Activated T-cell treated with anti-CD3 and anti-CD28 coated beads, Interleukin-2, amount 50 U/mL, for 4 hours (primary cell): ENCODE results near the gene TULP4. TPM values are rescaled to one million over a fixed set of nuclear protein-coding genes. Genes with fewer than 3 reads are reported as not detected.

Experiments used
- ATAC-seq, 2 donors: fragments of 200-7000 bp; cut with Tn5 transposase; one replicate each; pipeline ENCODE4 v1.10.0; 2021
- DNase-seq: peaks from one replicate; pipeline ENCODE4 v3.0.0-alpha.2; 2020
- H3K27me3 Mint-ChIP-seq: one replicate; pipeline ENCODE4 v1.8.0; 2021; ENCODE audit warnings: low read depth, mixed read lengths
- H3K36me3 Mint-ChIP-seq: one replicate; pipeline ENCODE4 v1.8.0; 2022; ENCODE audit warnings: mixed read lengths; ENCODE audit not compliant: insufficient read depth
- H3K4me1 Mint-ChIP-seq: one replicate; pipeline ENCODE4 v1.8.0; 2021; ENCODE audit warnings: low read depth, mixed read lengths
- H3K4me3 Mint-ChIP-seq: one replicate; pipeline ENCODE4 v1.8.0; 2021; ENCODE audit warnings: mild to moderate bottlenecking, moderate library complexity, mixed read lengths
- H3K9me3 Mint-ChIP-seq: one replicate; pipeline ENCODE4 v1.8.0; 2021; ENCODE audit warnings: mixed read lengths
- total RNA-seq, 3 donors: library from RNA; stranded (reverse); gene quantifications; one replicate each; pipeline ENCODE4 v1.2.1, GENCODE V29; 2021

TULP4 gene
- total RNA-seq, 3 donors from 2014 or later: 23.4 to 24.8 (median 23.9) TPM

- DNase-seq: no peak
- no peak overlapping the region for H3K4me3 Mint-ChIP-seq
- ATAC-seq: no peak
- no peaks in the 10 kb centered on the region for H3K27me3 Mint-ChIP-seq
- H3K4me1 Mint-ChIP-seq: no peaks in the 10 kb centered on the region
- no peaks in the 10 kb centered on the region for H3K9me3 Mint-ChIP-seq
- H3K36me3 Mint-ChIP-seq: peaks cover 12% of the 10 kb centered on the region
These were observed 8.0 kb upstream of the TULP4 start for GRCh38 chr6:158304254-158304653.

- H3K27me3 Mint-ChIP-seq: no peaks in the 10 kb centered on the region
- DNase-seq (no peak), ATAC-seq (no peak)
- H3K36me3 Mint-ChIP-seq: peaks cover 32% of the 10 kb centered on the region
- H3K4me1 Mint-ChIP-seq: peaks cover 14% of the 10 kb centered on the region
- H3K4me3 Mint-ChIP-seq: no peak overlapping the region
- H3K9me3 Mint-ChIP-seq: no peaks in the 10 kb centered on the region
These were observed 2.5 kb upstream of the TULP4 start for GRCh38 chr6:158309814-158310213.

- no peak for ATAC-seq
These were observed 1.1 kb upstream of the TULP4 start for GRCh38 chr6:158311193-158311592.

GRCh38 chr6:158311626-158312025, 639 bp upstream of the TULP4 start:
- Mint-ChIP-seq H3K27me3 (no peaks in the 10 kb centered on the region), H3K4me3 (no peak overlapping the region), H3K9me3 (peaks cover 6% of the 10 kb centered on the region), H3K4me1 (peaks cover 17% of the 10 kb centered on the region), H3K36me3 (peaks cover 45% of the 10 kb centered on the region)
- DNase-seq: no peak
- ATAC-seq: no peak

More at GRCh38 chr6:158311193-158311592, 1.1 kb upstream of the TULP4 start:
- no peaks in the 10 kb centered on the region for H3K27me3 Mint-ChIP-seq
- peaks cover 42% of the 10 kb centered on the region for H3K36me3 Mint-ChIP-seq
- no peak for DNase-seq
- H3K4me1 Mint-ChIP-seq: peaks cover 17% of the 10 kb centered on the region
- H3K4me3 Mint-ChIP-seq: no peak overlapping the region
- H3K9me3 Mint-ChIP-seq: peaks cover 5% of the 10 kb centered on the region

- Mint-ChIP-seq H3K36me3 (peaks cover 53% of the 10 kb centered on the region), H3K9me3 (peaks cover 6% of the 10 kb centered on the region)
- no peak for ATAC-seq
These were observed 570 bp downstream of the TULP4 start for GRCh38 chr6:158312672-158313397.

GRCh38 chr6:158313989-158314388, 1.7 kb downstream of the TULP4 start:
- H3K4me3 Mint-ChIP-seq: no peak overlapping the region
- DNase-seq (no peak), ATAC-seq (no peak)
- H3K9me3 Mint-ChIP-seq: peaks cover 6% of the 10 kb centered on the region
- peaks cover 21% of the 10 kb centered on the region for H3K4me1 Mint-ChIP-seq
- H3K27me3 Mint-ChIP-seq: no peaks in the 10 kb centered on the region
- peaks cover 53% of the 10 kb centered on the region for H3K36me3 Mint-ChIP-seq

More at GRCh38 chr6:158312672-158313397, 570 bp downstream of the TULP4 start:
- no peaks in the 10 kb centered on the region for H3K27me3 Mint-ChIP-seq
- H3K4me1 Mint-ChIP-seq: peaks cover 17% of the 10 kb centered on the region
- H3K4me3 Mint-ChIP-seq: no peak overlapping the region
- DNase-seq: no peak

GRCh38 chr6:158314737-158315136, 2.5 kb downstream of the TULP4 start:
- DNase-seq: no peak
- ATAC-seq: no peak
- Mint-ChIP-seq H3K4me3 (no peak overlapping the region), H3K9me3 (peaks cover 6% of the 10 kb centered on the region), H3K4me1 (peaks cover 24% of the 10 kb centered on the region), H3K27me3 (no peaks in the 10 kb centered on the region), H3K36me3 (peaks cover 57% of the 10 kb centered on the region)

- ATAC-seq: no peak
- DNase-seq: no peak
- H3K27me3 Mint-ChIP-seq: no peaks in the 10 kb centered on the region
- H3K36me3 Mint-ChIP-seq: peaks cover 59% of the 10 kb centered on the region
- peaks cover 6% of the 10 kb centered on the region for H3K9me3 Mint-ChIP-seq
- H3K4me3 Mint-ChIP-seq: no peak overlapping the region
- H3K4me1 Mint-ChIP-seq: peaks cover 28% of the 10 kb centered on the region
These were observed 3.8 kb downstream of the TULP4 start for GRCh38 chr6:158316022-158316421.

- no peaks in the 10 kb centered on the region for H3K9me3 Mint-ChIP-seq
- no peak overlapping the region for H3K4me3 Mint-ChIP-seq
- DNase-seq (no peak), ATAC-seq (no peak)
- H3K4me1 Mint-ChIP-seq: peaks cover 54% of the 10 kb centered on the region
- peaks cover 32% of the 10 kb centered on the region for H3K36me3 Mint-ChIP-seq
- no peaks in the 10 kb centered on the region for H3K27me3 Mint-ChIP-seq
These were observed 9.7 kb downstream of the TULP4 start for GRCh38 chr6:158321960-158322359.

- Mint-ChIP-seq H3K36me3 (peaks cover 29% of the 10 kb centered on the region), H3K4me1 (peaks cover 58% of the 10 kb centered on the region), H3K9me3 (no peaks in the 10 kb centered on the region), H3K4me3 (no peak overlapping the region), H3K27me3 (no peaks in the 10 kb centered on the region)
- ATAC-seq (no peak), DNase-seq (no peak)
These were observed 10.1 kb downstream of the TULP4 start for GRCh38 chr6:158322400-158322723.

- Mint-ChIP-seq H3K4me3 (no peak overlapping the region), H3K27me3 (no peaks in the 10 kb centered on the region), H3K4me1 (peaks cover 61% of the 10 kb centered on the region), H3K36me3 (peaks cover 27% of the 10 kb centered on the region), H3K9me3 (no peaks in the 10 kb centered on the region)
- ATAC-seq: peak in 1 of 2 donors; percentile 32
- no peak for DNase-seq
These were observed 10.7 kb downstream of the TULP4 start for GRCh38 chr6:158322724-158323560.

GRCh38 chr6:158323561-158323958, 11.3 kb downstream of the TULP4 start:
- peaks cover 30% of the 10 kb centered on the region for H3K36me3 Mint-ChIP-seq
- ATAC-seq (peak in 1 of 2 donors; percentile 43), DNase-seq (no peak)
- peaks cover 64% of the 10 kb centered on the region for H3K4me1 Mint-ChIP-seq
- H3K27me3 Mint-ChIP-seq: no peaks in the 10 kb centered on the region
- H3K9me3 Mint-ChIP-seq: no peaks in the 10 kb centered on the region
- H3K4me3 Mint-ChIP-seq: no peak overlapping the region

GRCh38 chr6:158324136-158324535, 11.9 kb downstream of the TULP4 start:
- Mint-ChIP-seq H3K36me3 (peaks cover 27% of the 10 kb centered on the region), H3K9me3 (no peaks in the 10 kb centered on the region), H3K4me1 (peaks cover 67% of the 10 kb centered on the region), H3K4me3 (no peak overlapping the region), H3K27me3 (no peaks in the 10 kb centered on the region)
- DNase-seq (no peak), ATAC-seq (no peak)

GRCh38 chr6:158327211-158327610, 14.9 kb downstream of the TULP4 start:
- DNase-seq: no peak
- no peaks in the 10 kb centered on the region for H3K27me3 Mint-ChIP-seq
- no peak for ATAC-seq
- H3K9me3 Mint-ChIP-seq: peaks cover 2% of the 10 kb centered on the region
- no peak overlapping the region for H3K4me3 Mint-ChIP-seq
- H3K36me3 Mint-ChIP-seq: peaks cover 19% of the 10 kb centered on the region
- H3K4me1 Mint-ChIP-seq: peaks cover 55% of the 10 kb centered on the region

GRCh38 chr6:158328952-158329351, 16.7 kb downstream of the TULP4 start:
- no peak for DNase-seq
- Mint-ChIP-seq H3K27me3 (no peaks in the 10 kb centered on the region), H3K4me3 (no peak overlapping the region), H3K9me3 (peaks cover 7% of the 10 kb centered on the region), H3K36me3 (peaks cover 23% of the 10 kb centered on the region), H3K4me1 (peaks cover 37% of the 10 kb centered on the region)
- no peak for ATAC-seq
